Nephron progenitor cell (in vitro differentiated cells): ENCODE results near the gene HADHA.

ENCODE experiments used
- DNase-seq: peaks from one replicate; pipeline ENCODE4 v3.0.0; 2021
- H3K27ac Mint-ChIP-seq: 2 replicates; pipeline ENCODE4 v1.8.0; 2021; ENCODE audit warnings: mild to moderate bottlenecking, moderate library complexity, mixed read lengths
- H3K27me3 Mint-ChIP-seq: 2 replicates; pipeline ENCODE4 v1.8.0; 2021; ENCODE audit warnings: mild to moderate bottlenecking, low read depth, mixed read lengths; ENCODE audit not compliant: poor library complexity
- H3K36me3 Mint-ChIP-seq: 2 replicates; pipeline ENCODE4 v1.8.0; 2021; ENCODE audit warnings: low read depth, mixed read lengths
- H3K4me1 Mint-ChIP-seq: 2 replicates; pipeline ENCODE4 v1.8.0; 2021; ENCODE audit warnings: mixed read lengths
- H3K4me3 Mint-ChIP-seq: 2 replicates; pipeline ENCODE4 v1.8.0; 2021; ENCODE audit warnings: mild to moderate bottlenecking, moderate library complexity, mixed read lengths
- H3K9me3 Mint-ChIP-seq: 2 replicates; pipeline ENCODE4 v1.8.0; 2021; ENCODE audit warnings: mild to moderate bottlenecking, moderate library complexity, mixed read lengths
- TF ChIP-seq, protein P1 (sequence below): fragments of 200-600 bp; sonication (generic); IDR thresholded peaks from 2 replicates; pipeline ENCODE4 v1.5.0; 2021; ENCODE audit warnings: antibody characterized with exemption

HADHA gene

DNA sequence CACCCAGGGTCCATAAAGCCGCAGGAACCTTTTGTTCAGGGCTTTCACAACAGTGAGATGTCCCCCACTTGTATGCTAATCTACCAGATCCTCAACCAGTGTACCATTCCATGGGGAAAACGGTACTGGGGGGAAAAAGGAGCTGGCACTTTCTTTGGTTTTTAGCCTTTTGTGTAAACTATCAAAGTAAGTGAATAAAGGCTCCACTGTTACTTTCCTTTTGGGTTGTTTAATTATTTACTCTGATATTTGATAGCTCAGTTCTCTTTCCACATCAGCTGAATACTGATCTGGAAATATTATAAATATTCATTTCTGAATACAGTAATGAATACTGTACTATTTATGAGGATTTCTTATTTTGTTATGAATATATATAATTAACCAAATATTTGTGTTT lies 20.3 kb downstream of the HADHA start:
- H3K4me3 Mint-ChIP-seq: no peak overlapping the region
- peaks cover 18% of the 10 kb centered on the region for H3K9me3 Mint-ChIP-seq
- H3K4me1 Mint-ChIP-seq: no peaks in the 10 kb centered on the region
- peaks cover 4% of the 10 kb centered on the region for H3K27me3 Mint-ChIP-seq
- TF ChIP-seq, protein P1, sequence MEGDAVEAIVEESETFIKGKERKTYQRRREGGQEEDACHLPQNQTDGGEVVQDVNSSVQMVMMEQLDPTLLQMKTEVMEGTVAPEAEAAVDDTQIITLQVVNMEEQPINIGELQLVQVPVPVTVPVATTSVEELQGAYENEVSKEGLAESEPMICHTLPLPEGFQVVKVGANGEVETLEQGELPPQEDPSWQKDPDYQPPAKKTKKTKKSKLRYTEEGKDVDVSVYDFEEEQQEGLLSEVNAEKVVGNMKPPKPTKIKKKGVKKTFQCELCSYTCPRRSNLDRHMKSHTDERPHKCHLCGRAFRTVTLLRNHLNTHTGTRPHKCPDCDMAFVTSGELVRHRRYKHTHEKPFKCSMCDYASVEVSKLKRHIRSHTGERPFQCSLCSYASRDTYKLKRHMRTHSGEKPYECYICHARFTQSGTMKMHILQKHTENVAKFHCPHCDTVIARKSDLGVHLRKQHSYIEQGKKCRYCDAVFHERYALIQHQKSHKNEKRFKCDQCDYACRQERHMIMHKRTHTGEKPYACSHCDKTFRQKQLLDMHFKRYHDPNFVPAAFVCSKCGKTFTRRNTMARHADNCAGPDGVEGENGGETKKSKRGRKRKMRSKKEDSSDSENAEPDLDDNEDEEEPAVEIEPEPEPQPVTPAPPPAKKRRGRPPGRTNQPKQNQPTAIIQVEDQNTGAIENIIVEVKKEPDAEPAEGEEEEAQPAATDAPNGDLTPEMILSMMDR: no peak
- no peak overlapping the region for H3K27ac Mint-ChIP-seq
- H3K36me3 Mint-ChIP-seq: peaks cover 69% of the 10 kb centered on the region
- no peak for DNase-seq

DNA sequence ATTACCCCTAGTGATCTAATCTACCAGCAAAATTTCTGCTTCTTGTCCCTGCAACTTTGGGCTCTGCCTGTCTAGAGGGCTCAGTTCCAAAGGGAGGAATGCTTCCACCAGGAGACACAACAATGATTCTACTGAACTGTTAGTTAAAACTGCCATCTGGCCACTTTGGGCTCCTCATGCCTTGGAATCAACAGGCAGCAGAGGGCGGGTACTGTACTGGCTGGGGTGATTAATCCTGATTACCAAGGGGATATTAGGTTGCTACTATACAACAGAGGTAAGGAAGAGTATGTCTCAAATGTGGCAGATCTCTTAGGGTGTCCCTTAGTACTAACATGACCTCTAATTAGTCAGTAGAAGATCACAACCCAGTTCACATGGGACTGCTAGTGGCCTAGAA lies 21.4 kb downstream of the HADHA start:
- Mint-ChIP-seq H3K9me3 (peaks cover 24% of the 10 kb centered on the region), H3K4me1 (no peaks in the 10 kb centered on the region), H3K27ac (no peak overlapping the region), H3K36me3 (peaks cover 69% of the 10 kb centered on the region), H3K27me3 (peaks cover 4% of the 10 kb centered on the region), H3K4me3 (no peak overlapping the region)
- no peak for DNase-seq
- TF ChIP-seq, protein P1: no peak

DNA sequence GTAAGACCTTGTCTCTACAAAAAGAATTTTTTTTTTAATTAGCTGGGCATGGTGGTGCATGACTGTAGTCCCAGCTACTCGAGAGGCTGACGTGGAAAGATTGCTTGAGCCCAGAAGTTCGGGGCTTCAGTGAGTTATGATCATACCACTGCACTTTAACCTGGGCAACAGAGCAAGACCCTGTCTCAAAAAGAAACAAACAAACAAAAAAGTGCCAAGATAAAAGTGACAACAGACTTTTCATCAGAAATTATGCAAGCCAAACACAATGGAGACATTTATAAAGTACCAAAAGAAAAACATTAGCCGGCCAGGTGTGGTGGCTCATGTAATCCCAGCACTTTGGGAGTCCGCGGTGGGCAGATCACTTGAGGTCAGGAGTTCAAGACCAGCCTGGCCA lies 26.7 kb downstream of the HADHA start:
- DNase-seq: no peak
- Mint-ChIP-seq H3K4me1 (no peaks in the 10 kb centered on the region), H3K4me3 (no peak overlapping the region), H3K27ac (no peak overlapping the region), H3K27me3 (no peaks in the 10 kb centered on the region), H3K36me3 (peaks cover 65% of the 10 kb centered on the region), H3K9me3 (peaks cover 22% of the 10 kb centered on the region)
- TF ChIP-seq, protein P1: no peak

DNA sequence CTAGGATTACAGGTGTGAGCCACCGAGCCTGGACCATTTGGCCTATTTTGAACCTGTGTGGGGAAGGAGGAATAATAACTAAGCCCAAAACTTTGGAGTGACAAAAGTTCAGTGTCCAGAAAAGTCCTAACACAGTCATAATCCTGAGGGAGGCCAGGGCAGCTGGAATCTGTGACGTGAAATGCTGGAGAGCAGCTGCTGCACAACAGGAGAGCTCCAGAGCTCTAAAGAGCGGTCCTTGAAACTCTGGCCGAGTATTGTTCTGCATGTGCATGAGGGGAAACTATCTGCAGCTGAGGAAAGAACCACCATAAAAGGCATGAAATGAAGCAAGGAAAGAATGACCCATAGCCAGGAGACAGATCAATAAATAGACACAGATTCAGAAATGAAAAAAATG lies 27.8 kb downstream of the HADHA start:
- DNase-seq: no peak
- no peaks in the 10 kb centered on the region for H3K4me1 Mint-ChIP-seq
- H3K27ac Mint-ChIP-seq: no peak overlapping the region
- H3K9me3 Mint-ChIP-seq: peaks cover 22% of the 10 kb centered on the region
- H3K27me3 Mint-ChIP-seq: no peaks in the 10 kb centered on the region
- TF ChIP-seq, protein P1: no peak
- peaks cover 72% of the 10 kb centered on the region for H3K36me3 Mint-ChIP-seq
- no peak overlapping the region for H3K4me3 Mint-ChIP-seq

DNA sequence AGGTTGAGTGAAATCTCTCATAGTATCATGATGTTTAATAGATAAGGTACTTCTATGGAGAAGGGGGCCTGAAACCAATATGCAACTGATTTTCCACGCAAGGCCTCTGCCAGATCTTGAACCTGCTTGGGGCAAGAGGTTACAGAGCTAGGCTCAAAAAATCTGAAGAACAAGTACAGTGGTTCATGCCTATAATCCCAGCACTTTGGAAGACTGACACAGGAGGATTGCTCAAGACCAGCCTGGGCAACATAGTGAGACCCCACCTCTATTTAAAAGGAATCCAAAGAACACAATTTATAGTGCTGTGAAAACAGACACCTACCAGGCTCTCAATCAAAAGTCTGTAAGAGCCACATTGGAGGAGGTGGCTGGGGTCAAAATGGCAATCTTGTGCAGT lies 28.6 kb downstream of the HADHA start:
- no peak for DNase-seq
- Mint-ChIP-seq H3K27me3 (no peaks in the 10 kb centered on the region), H3K27ac (no peak overlapping the region), H3K4me3 (no peak overlapping the region), H3K9me3 (peaks cover 22% of the 10 kb centered on the region), H3K4me1 (no peaks in the 10 kb centered on the region), H3K36me3 (peaks cover 74% of the 10 kb centered on the region)
- TF ChIP-seq, protein P1: no peak

DNA sequence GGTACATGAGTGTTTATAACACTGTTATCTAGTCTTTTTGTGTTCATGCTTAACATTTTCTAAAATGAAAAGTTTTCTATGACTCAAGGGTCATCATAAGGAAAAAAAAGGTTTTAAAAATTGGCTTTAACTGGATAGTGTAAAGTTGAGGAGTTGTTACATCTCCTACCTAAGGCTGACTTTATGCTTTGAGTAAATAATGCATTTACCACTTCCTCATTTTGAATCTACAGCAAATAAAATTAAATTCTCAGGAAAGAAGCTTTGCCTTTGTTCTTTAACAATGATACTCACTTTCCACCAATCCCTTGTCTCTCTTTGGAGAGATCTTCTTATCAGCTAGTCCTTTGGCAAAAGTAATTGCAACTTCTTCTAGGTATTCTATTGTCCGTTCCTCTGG lies 29.7 kb downstream of the HADHA start:
- Mint-ChIP-seq H3K9me3 (peaks cover 22% of the 10 kb centered on the region), H3K27ac (no peak overlapping the region), H3K4me1 (no peaks in the 10 kb centered on the region), H3K27me3 (no peaks in the 10 kb centered on the region), H3K4me3 (no peak overlapping the region), H3K36me3 (peaks cover 73% of the 10 kb centered on the region)
- TF ChIP-seq, protein P1: no peak
- no peak for DNase-seq
